Activated CD8-positive, alpha-beta T cell treated with anti-CD3 and anti-CD28 coated beads for 36 hours (primary cell): ENCODE results near the gene ZNF575. TPM values are rescaled to one million over a fixed set of nuclear protein-coding genes. Genes with fewer than 3 reads are reported as not detected.

Source experiments
- ATAC-seq: fragments of 200-7000 bp; cut with Tn5 transposase; one replicate; pipeline ENCODE4 v1.10.0; 2021; ENCODE audit warnings: mild to moderate bottlenecking, moderate library complexity
- CTCF ChIA-PET: fragments of 350-600 bp; sonication (Branson Sonifier 250); formaldehyde crosslinking; loops from one replicate; lab custom pipeline; 2021; ENCODE audit warnings: antibody characterized with exemption; lab: Charles Lee
- POLR2A ChIA-PET: fragments of 350-600 bp; sonication (Branson Sonifier 250); formaldehyde crosslinking; loops from one replicate; lab custom pipeline; 2021; ENCODE audit warnings: antibody characterized with exemption; lab: Charles Lee
- DNase-seq: peaks from one replicate; pipeline ENCODE4 v3.0.0-alpha.2; 2020
- H3K27ac Mint-ChIP-seq: one replicate; pipeline ENCODE4 v1.8.0; 2021; ENCODE audit warnings: mild to moderate bottlenecking, mixed read lengths
- H3K27me3 Mint-ChIP-seq: one replicate; pipeline ENCODE4 v1.8.0; 2021; ENCODE audit warnings: mixed read lengths
- H3K36me3 Mint-ChIP-seq: one replicate; pipeline ENCODE4 v1.8.0; 2021; ENCODE audit warnings: low read depth, mixed read lengths
- H3K4me1 Mint-ChIP-seq: one replicate; pipeline ENCODE4 v1.8.0; 2021; ENCODE audit warnings: low read depth, mixed read lengths
- H3K4me3 Mint-ChIP-seq: one replicate; pipeline ENCODE4 v1.8.0; 2021; ENCODE audit warnings: mild to moderate bottlenecking, moderate library complexity, mixed read lengths
- H3K9me3 Mint-ChIP-seq: one replicate; pipeline ENCODE4 v1.8.0; 2021; ENCODE audit warnings: mixed read lengths
- intact Hi-C: fragments of 100-400 bp; cut with micrococcal nuclease; formaldehyde crosslinking; loops from one replicate; pipeline ENCODE4 v1.10.0; 2022
- total RNA-seq, 2 experiments: library from RNA; stranded (reverse); gene quantifications; one replicate each; pipeline ENCODE4 v1.2.3, GENCODE V29; 2021
- TF ChIP-seq, protein P1 (sequence below): fragments of 200-600 bp; IDR thresholded peaks from one replicate; pipeline ENCODE4 v1.8.0; 2022; ENCODE audit warnings: antibody characterized with exemption, mild to moderate bottlenecking

ZNF575 gene, protein sequence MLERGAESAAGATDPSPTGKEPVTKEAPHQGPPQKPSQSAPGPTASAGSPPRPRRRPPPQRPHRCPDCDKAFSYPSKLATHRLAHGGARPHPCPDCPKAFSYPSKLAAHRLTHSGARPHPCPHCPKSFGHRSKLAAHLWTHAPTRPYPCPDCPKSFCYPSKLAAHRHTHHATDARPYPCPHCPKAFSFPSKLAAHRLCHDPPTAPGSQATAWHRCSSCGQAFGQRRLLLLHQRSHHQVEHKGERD
- total RNA-seq = 1 to 10 TPM; 1.2 to 2.0 TPM

DNA sequence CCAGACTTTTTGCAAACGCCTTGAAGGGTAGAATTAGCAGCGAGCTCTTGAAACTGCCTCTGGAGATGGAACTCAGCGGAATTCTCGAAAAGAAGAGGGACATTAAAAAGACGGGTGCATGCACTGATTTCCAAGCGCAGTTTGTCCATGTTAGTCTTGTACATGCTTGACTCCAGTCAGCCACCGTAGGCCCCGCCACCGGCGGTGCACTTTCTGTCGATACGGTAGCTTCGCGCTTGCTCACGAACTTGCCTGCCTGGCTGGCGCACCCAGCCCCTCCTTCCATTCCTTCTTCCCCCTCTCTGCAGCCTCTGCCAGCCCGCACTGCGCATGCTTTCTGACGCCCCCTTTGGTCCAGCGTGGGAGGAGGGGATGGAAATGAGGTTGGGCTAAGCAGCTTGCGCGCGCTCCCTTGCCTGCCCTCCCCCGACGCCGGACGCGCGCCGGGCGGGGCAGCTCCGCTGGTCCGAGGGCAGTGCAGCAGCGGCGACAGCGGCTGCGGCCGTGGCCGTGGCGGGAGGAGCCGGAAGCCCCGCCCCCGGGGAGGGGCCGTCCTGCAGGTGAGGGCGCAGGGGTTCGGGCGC, at the start of gene ZNF575:
Gene ZNF575 (plus strand): TSS at position 227 of the 584 bp plus-strand sequence. CDS start 1,235 bp downstream, outside the sequence.
- intact Hi-C loops = loop anchor here (10.0 kb wide), 1 partner anchor 62 kb away; the partner anchor contains the start of genes IRGQ and ZNF576
- Mint-ChIP-seq H3K4me3 (peak within 1 kb of the TSS; percentile 82), H3K9me3 (no peaks in the 10 kb centered on the region), H3K4me1 (peaks cover 16% of the 10 kb centered on the region), H3K27me3 (no peaks in the 10 kb centered on the region), H3K36me3 (peaks cover 8% of the 10 kb centered on the region), H3K27ac (peak within 1 kb of the TSS; percentile 94)
- peak; percentile 95 for DNase-seq
- TF ChIP-seq, protein P1, sequence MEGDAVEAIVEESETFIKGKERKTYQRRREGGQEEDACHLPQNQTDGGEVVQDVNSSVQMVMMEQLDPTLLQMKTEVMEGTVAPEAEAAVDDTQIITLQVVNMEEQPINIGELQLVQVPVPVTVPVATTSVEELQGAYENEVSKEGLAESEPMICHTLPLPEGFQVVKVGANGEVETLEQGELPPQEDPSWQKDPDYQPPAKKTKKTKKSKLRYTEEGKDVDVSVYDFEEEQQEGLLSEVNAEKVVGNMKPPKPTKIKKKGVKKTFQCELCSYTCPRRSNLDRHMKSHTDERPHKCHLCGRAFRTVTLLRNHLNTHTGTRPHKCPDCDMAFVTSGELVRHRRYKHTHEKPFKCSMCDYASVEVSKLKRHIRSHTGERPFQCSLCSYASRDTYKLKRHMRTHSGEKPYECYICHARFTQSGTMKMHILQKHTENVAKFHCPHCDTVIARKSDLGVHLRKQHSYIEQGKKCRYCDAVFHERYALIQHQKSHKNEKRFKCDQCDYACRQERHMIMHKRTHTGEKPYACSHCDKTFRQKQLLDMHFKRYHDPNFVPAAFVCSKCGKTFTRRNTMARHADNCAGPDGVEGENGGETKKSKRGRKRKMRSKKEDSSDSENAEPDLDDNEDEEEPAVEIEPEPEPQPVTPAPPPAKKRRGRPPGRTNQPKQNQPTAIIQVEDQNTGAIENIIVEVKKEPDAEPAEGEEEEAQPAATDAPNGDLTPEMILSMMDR = no peak
- ATAC-seq = peak; percentile 56
- ChIA-PET POLR2A (interaction anchor here (0.7 to 1.2 kb wide), 12 partner anchors 22 to 247 kb away, joined by 3 to 6 read pairs (median 3); partner anchors contain the start of genes IRGQ, XRCC1 and ZNF576), CTCF (interaction anchor here (1.0 to 8.1 kb wide), 7 partner anchors 13 to 101 kb away, joined by 3 to 75 read pairs (median 9); partner anchors contain the start of genes IRGQ and ZNF576)

DNA sequence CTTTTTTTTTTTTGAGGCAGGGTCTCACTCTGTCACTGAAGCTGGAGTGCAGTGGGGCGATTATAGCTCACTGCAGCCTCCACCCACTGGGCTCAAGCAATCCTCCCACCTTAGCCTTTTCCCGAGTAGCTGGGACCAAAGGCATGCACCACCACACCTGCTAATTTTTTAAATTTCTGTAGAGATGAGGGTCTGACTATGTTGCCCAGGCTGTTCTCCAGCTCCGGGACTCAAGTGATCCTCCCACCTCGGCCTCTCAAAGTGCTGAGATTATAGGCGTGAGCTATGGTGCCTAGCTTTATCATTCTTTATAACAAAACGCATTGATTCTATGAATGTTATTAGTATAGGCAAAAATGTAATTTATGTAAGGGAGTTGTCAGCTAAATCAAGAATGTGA, 49.7 kb upstream of the ZNF575 start:
- ATAC-seq (no peak), DNase-seq (no peak)
- intact Hi-C loops = no loop called here
- TF ChIP-seq, protein P1 = no peak
- Mint-ChIP-seq H3K4me1 (no peaks in the 10 kb centered on the region), H3K36me3 (peaks cover 8% of the 10 kb centered on the region), H3K27ac (no peak overlapping the region), H3K9me3 (no peaks in the 10 kb centered on the region), H3K27me3 (no peaks in the 10 kb centered on the region), H3K4me3 (no peak overlapping the region)
- ChIA-PET CTCF (interaction anchor here (0.7 to 1.9 kb wide), 7 partner anchors 7 to 51 kb away, joined by 3 to 8 read pairs (median 3); no protein-coding TSS in a partner anchor), POLR2A (interaction anchor here (0.7 to 1.5 kb wide), 4 partner anchors 10 to 79 kb away, joined by 3 to 6 read pairs (median 4); partner anchors contain the start of gene PHLDB3)

DNA sequence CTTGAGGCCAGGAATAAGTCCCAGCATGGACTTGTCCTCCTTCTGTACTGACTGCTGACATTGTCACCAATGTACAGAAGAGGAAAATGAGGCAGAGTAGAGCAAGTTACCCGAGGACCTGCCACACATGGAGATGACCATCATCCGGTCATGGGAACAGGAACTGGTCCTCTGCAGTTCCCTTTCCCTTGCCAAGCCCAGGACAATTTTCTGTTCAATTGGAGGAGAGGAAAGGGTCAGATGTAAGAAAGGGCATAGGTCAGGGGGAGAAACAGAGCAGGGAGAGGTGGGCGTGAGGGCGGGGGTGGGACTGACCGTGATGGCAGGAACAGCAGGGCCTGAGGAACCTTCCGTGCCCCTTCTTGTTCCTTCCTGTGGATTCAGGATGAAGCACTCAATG, 47.0 kb upstream of the ZNF575 start:
- no peak for DNase-seq
- Mint-ChIP-seq H3K4me3 (no peak overlapping the region), H3K27ac (no peak overlapping the region), H3K9me3 (no peaks in the 10 kb centered on the region), H3K27me3 (no peaks in the 10 kb centered on the region), H3K4me1 (peaks cover 6% of the 10 kb centered on the region), H3K36me3 (peaks cover 4% of the 10 kb centered on the region)
- TF ChIP-seq, protein P1 = no peak
- POLR2A ChIA-PET = no interaction called here
- ATAC-seq = no peak
- CTCF ChIA-PET = interaction anchor here (1.8 kb wide), 1 partner anchor 34 kb away, joined by 6 read pairs; no protein-coding TSS in a partner anchor
- intact Hi-C loops = no loop called here

DNA sequence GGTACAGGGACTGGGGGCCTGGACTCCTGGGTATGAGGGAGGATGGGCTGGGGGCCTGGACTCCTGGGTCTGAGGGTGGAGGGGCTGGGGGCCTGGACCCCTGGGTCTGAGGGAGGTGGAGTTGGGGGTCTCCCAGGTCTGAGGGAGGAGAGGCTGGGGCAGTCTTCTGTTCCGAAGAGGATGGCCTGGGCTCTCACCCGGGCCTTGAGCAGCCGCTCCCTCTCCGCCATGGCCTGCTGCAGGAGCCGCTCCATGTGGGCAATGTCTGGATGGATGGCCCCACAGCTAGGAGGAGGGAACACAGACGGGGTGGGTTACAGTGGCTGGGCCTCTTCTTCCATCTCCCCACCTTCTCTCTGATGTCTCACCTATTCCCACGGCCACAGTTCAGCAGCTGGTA, 46.6 kb upstream of the ZNF575 start:
- TF ChIP-seq, protein P1 = no peak
- ChIA-PET POLR2A (no interaction called here), CTCF (no interaction called here)
- ATAC-seq (no peak), DNase-seq (no peak)
- Mint-ChIP-seq H3K4me1 (peaks cover 6% of the 10 kb centered on the region), H3K36me3 (peaks cover 4% of the 10 kb centered on the region), H3K27ac (no peak overlapping the region), H3K4me3 (no peak overlapping the region), H3K27me3 (no peaks in the 10 kb centered on the region), H3K9me3 (no peaks in the 10 kb centered on the region)
- intact Hi-C loops = no loop called here
